Measurements from ENCODE around the gene ERCC4.
"Not testable (repeated sequence)": the region's sequence is repeated elsewhere in the genome, so short reads cannot be mapped to it uniquely, and the experiment has no call there.

The ERCC4 gene

GRCh38 chr16:13883881-13884280, 36.1 kb upstream of the ERCC4 start:
- Histone ChIP-seq H3K9me3 (ENCODE audit: insufficient read depth, low read length) (peaks cover 5% of the 10 kb centered on the region; the same call in 1 of the 2 replicates), H3K4me3 (ENCODE audit: low read length) (no peak overlapping the region), H4K20me1 (ENCODE audit: insufficient read depth, low read length) (no peaks in the 10 kb centered on the region), H3K9ac (ENCODE audit: low read length) (no peak overlapping the region), H3K4me2 (ENCODE audit: low read length) (no peak overlapping the region), H3K4me1 (ENCODE audit: low read length) (no peaks in the 10 kb centered on the region), H2AFZ (ENCODE audit: low read depth, low read length) (no peak overlapping the region), H3K27ac (ENCODE audit: low read length) (no peak overlapping the region), H3K27me3 (ENCODE audit: low read depth, low read length) (peaks cover 12% of the 10 kb centered on the region; the same call in 1 of the 2 replicates), H3K36me3 (replicated peaks; ENCODE audit: low read depth, low read length) (no peaks in the 10 kb centered on the region), H3K79me2 (ENCODE audit: low read length) (no peaks in the 10 kb centered on the region)
- no peak for TF ChIP-seq EZH2phosphoT487 (IDR thresholded peaks at IDR 0.05; ENCODE audit: low read depth)
- TF ChIP-seq, protein P1, sequence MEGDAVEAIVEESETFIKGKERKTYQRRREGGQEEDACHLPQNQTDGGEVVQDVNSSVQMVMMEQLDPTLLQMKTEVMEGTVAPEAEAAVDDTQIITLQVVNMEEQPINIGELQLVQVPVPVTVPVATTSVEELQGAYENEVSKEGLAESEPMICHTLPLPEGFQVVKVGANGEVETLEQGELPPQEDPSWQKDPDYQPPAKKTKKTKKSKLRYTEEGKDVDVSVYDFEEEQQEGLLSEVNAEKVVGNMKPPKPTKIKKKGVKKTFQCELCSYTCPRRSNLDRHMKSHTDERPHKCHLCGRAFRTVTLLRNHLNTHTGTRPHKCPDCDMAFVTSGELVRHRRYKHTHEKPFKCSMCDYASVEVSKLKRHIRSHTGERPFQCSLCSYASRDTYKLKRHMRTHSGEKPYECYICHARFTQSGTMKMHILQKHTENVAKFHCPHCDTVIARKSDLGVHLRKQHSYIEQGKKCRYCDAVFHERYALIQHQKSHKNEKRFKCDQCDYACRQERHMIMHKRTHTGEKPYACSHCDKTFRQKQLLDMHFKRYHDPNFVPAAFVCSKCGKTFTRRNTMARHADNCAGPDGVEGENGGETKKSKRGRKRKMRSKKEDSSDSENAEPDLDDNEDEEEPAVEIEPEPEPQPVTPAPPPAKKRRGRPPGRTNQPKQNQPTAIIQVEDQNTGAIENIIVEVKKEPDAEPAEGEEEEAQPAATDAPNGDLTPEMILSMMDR (IDR thresholded peaks at IDR 0.05; ENCODE audit: low read depth, low read length) = no peak

GRCh38 chr16:13885700-13886099, 34.3 kb upstream of the ERCC4 start:
- H3K27ac ChIP-seq (ENCODE audit: low read length) = no peak overlapping the region

GRCh38 chr16:13886608-13887007, 33.3 kb upstream of the ERCC4 start:
- no peak overlapping the region for H2AFZ ChIP-seq (ENCODE audit: low read depth, low read length)
- no peaks in the 10 kb centered on the region for H3K36me3 ChIP-seq (replicated peaks; ENCODE audit: low read depth, low read length)
- no peak overlapping the region for H3K27ac ChIP-seq (ENCODE audit: low read length)
- TF ChIP-seq, protein P1 (IDR thresholded peaks at IDR 0.05; ENCODE audit: low read depth, low read length) = no peak
- TF ChIP-seq EZH2phosphoT487 (IDR thresholded peaks at IDR 0.05; ENCODE audit: low read depth) = no peak
- peaks cover 12% of the 10 kb centered on the region; the same call in 1 of the 2 replicates for H3K27me3 ChIP-seq (ENCODE audit: low read depth, low read length)
- no peak overlapping the region for H3K4me3 ChIP-seq (ENCODE audit: low read length)
- H3K4me1 ChIP-seq (ENCODE audit: low read length) = no peaks in the 10 kb centered on the region
- no peaks in the 10 kb centered on the region for H3K79me2 ChIP-seq (ENCODE audit: low read length)
- H3K9me3 ChIP-seq (ENCODE audit: insufficient read depth, low read length) = peaks cover 5% of the 10 kb centered on the region; the same call in 1 of the 2 replicates
- H3K4me2 ChIP-seq (ENCODE audit: low read length) = no peak overlapping the region
- H3K9ac ChIP-seq (ENCODE audit: low read length) = no peak overlapping the region
- H4K20me1 ChIP-seq (ENCODE audit: insufficient read depth, low read length) = no peaks in the 10 kb centered on the region

More at GRCh38 chr16:13885700-13886099, 34.3 kb upstream of the ERCC4 start:
- H2AFZ ChIP-seq (ENCODE audit: low read depth, low read length) = no peak overlapping the region
- H3K4me3 ChIP-seq (ENCODE audit: low read length) = no peak overlapping the region
- H3K4me2 ChIP-seq (ENCODE audit: low read length) = no peak overlapping the region
- peaks cover 5% of the 10 kb centered on the region; the same call in 1 of the 2 replicates for H3K9me3 ChIP-seq (ENCODE audit: insufficient read depth, low read length)
- no peaks in the 10 kb centered on the region for H4K20me1 ChIP-seq (ENCODE audit: insufficient read depth, low read length)
- H3K79me2 ChIP-seq (ENCODE audit: low read length) = no peaks in the 10 kb centered on the region
- H3K36me3 ChIP-seq (replicated peaks; ENCODE audit: low read depth, low read length) = no peaks in the 10 kb centered on the region
- no peak overlapping the region for H3K9ac ChIP-seq (ENCODE audit: low read length)
- peaks cover 12% of the 10 kb centered on the region; the same call in 1 of the 2 replicates for H3K27me3 ChIP-seq (ENCODE audit: low read depth, low read length)
- no peak for TF ChIP-seq EZH2phosphoT487 (IDR thresholded peaks at IDR 0.05; ENCODE audit: low read depth)
- TF ChIP-seq, protein P1 (IDR thresholded peaks at IDR 0.05; ENCODE audit: low read depth, low read length) = no peak
- no peaks in the 10 kb centered on the region for H3K4me1 ChIP-seq (ENCODE audit: low read length)

DNA sequence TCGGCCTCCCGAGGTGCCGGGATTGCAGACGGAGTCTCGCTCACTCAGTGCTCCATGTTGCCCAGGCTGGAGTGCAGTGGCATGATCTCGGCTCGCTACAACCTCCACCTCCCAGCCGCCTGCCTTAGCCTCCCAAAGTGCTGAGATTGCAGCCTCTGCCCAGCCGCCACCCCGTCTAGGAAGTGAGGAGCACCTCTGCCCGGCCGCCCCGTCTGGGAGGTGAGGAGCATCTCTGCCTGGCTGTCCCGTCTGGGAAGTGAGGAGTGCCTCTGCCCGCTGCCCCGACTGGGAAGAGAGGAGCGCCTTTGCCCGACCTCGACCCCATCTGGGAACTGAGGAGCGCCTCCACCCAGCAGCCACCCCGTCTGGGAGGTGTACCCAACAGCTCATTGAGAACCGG, 30.6 kb upstream of the ERCC4 start:
- H4K20me1 ChIP-seq (ENCODE audit: insufficient read depth, low read length); H3K9ac ChIP-seq (ENCODE audit: low read length); H3K4me2 ChIP-seq (ENCODE audit: low read length); H3K36me3 ChIP-seq (replicated peaks; ENCODE audit: low read depth, low read length); H3K4me3 ChIP-seq (ENCODE audit: low read length); H3K27ac ChIP-seq (ENCODE audit: low read length); H3K79me2 ChIP-seq (ENCODE audit: low read length); H3K9me3 ChIP-seq (ENCODE audit: insufficient read depth, low read length); H2AFZ ChIP-seq (ENCODE audit: low read depth, low read length); H3K4me1 ChIP-seq (ENCODE audit: low read length): not testable (repeated sequence)
- H3K27me3 ChIP-seq (ENCODE audit: low read depth, low read length) = peaks cover 22% of the 10 kb centered on the region

Data from OCI-LY3 (cell line).